GM12878 (cell line): ENCODE measurements around the gene PALD1. TPM values are rescaled to one million over a fixed set of nuclear protein-coding genes. Genes with fewer than 3 reads are reported as not detected.

ENCODE experiments used
- ATAC-seq: fragments of 200-7000 bp; cut with Tn5 transposase; 3 replicates; pipeline ENCODE4 v1.9.1; 2020; ENCODE audit warnings: mild to moderate bottlenecking, moderate library complexity
- BruUV-seq: library from RNA; stranded (reverse); fragments of 400-500 nt; replicated peaks from 2 replicates; lab custom pipeline; 2021; lab: Mats Ljungman, UMichigan
- CTCF ChIA-PET: fragments of 300-600 bp; sonication (Branson Sonifier 250); formaldehyde crosslinking; extraction: SDS; loops from one replicate; lab custom pipeline; 2021; ENCODE audit warnings: inconsistent platforms; lab: Yijun Ruan, JAX
- POLR2A ChIA-PET: fragments of 350-600 bp; formaldehyde crosslinking; extraction: SDS; loops from one replicate; lab custom pipeline; 2021; ENCODE audit warnings: inconsistent platforms; lab: Charles Lee
- RAD21 ChIA-PET: fragments of 300-600 bp; sonication (Branson Sonifier 250); formaldehyde crosslinking; loops from one replicate; lab custom pipeline; 2023; ENCODE audit warnings: antibody characterized with exemption; ENCODE audit not compliant: unreplicated experiment; lab: Charles Lee
- SMC1A ChIA-PET: fragments of 300-600 bp; sonication (Branson Sonifier 250); formaldehyde crosslinking; loops from one replicate; lab custom pipeline; 2023; ENCODE audit not compliant: unreplicated experiment, uncharacterized antibody; lab: Charles Lee
- DNase-seq: peaks from one replicate; pipeline ENCODE4 v3.0.0-alpha.2; 2011; ENCODE audit warnings: low read depth, low spot score
- FAIRE-seq: peaks from 3 replicates; lab custom pipeline; 2011; peaks lifted over from hg19 to GRCh38; lab: Jason Lieb, UNC
- H2AFZ ChIP-seq: 2 replicates; pipeline ENCODE4 v1.6.0; 2011; ENCODE audit warnings: low read depth, low read length, control low read depth; ENCODE audit not compliant: control insufficient read depth
- H3K27ac ChIP-seq: 2 replicates; pipeline ENCODE4 v1.5.1; 2011; ENCODE audit warnings: control low read depth; ENCODE audit not compliant: control insufficient read depth, insufficient read depth
- H3K27me3 ChIP-seq, 2 experiments: replicated peaks in 1 of 2; 2 replicates each; pipeline versions ENCODE4 v1.6.0 to v1.6.1; 2011; ENCODE audit warnings: low read length in 1 of 2; ENCODE audit not compliant: control insufficient read depth in 2 of 2, insufficient read depth in 2 of 2
- H3K36me3 ChIP-seq, 2 experiments: 2 replicates each; pipeline ENCODE4 v1.5.1; 2011; ENCODE audit warnings: low read length in 1 of 2; ENCODE audit not compliant: control insufficient read depth in 2 of 2, insufficient read depth in 2 of 2
- H3K4me1 ChIP-seq: 2 replicates; pipeline ENCODE4 v1.6.1; 2011; ENCODE audit warnings: mild to moderate bottlenecking, low read length, moderate library complexity, mixed read lengths; ENCODE audit not compliant: control insufficient read depth, insufficient read depth
- H3K4me2 ChIP-seq: 2 replicates; pipeline ENCODE4 v1.6.0; 2011; ENCODE audit warnings: control low read depth; ENCODE audit not compliant: control insufficient read depth, insufficient read depth
- H3K4me3 ChIP-seq: fragments of 200-600 bp; sonication (generic); 2 replicates; pipeline ENCODE4 v1.5.1; 2016
- H3K79me2 ChIP-seq: 2 replicates; pipeline ENCODE4 v1.6.0; 2011; ENCODE audit warnings: low read length; ENCODE audit not compliant: control insufficient read depth, insufficient read depth
- H3K9ac ChIP-seq: 2 replicates; pipeline ENCODE4 v1.8.0; 2011; ENCODE audit warnings: low read length, control low read depth, mixed read lengths; ENCODE audit not compliant: control insufficient read depth, insufficient read depth
- H3K9me3 ChIP-seq: replicated peaks from 3 replicates; pipeline ENCODE4 v1.5.1; 2011; ENCODE audit warnings: mild to moderate bottlenecking, low read length; ENCODE audit not compliant: control insufficient read depth, insufficient read depth
- H4K20me1 ChIP-seq: 2 replicates; pipeline ENCODE4 v1.6.0; 2011; ENCODE audit not compliant: control insufficient read depth, insufficient read depth
- CHD1 ChIP-seq: IDR thresholded peaks from 2 replicates; pipeline ENCODE4 v1.6.1; 2012; ENCODE audit warnings: low read depth, low read length, improper control_type of control experiment
- CTCF ChIP-seq, 3 experiments: IDR thresholded peaks in 2 of 3; conservative IDR thresholded peaks in 1 of 3; 2 replicates each; pipeline ENCODE4 v1.5.1; 2011; ENCODE audit warnings: low read depth in 3 of 3, low read length in 3 of 3, mild to moderate bottlenecking in 3 of 3, control low read depth in 2 of 3, moderate library complexity in 2 of 3, inconsistent platforms in 1 of 3, mixed read lengths in 1 of 3; ENCODE audit not compliant: control insufficient read depth in 2 of 3, insufficient read depth in 1 of 3; ENCODE audit errors: extremely low read depth in 1 of 3
- ESRRA ChIP-seq: IDR thresholded peaks from 2 replicates; pipeline ENCODE4 v1.6.1; 2012; ENCODE audit warnings: mild to moderate bottlenecking, low read length, improper control_type of control experiment
- MEF2B ChIP-seq: fragments of 450-650 bp; IDR thresholded peaks from 2 replicates; pipeline ENCODE4 v1.6.1; 2018; ENCODE audit warnings: mild to moderate bottlenecking, moderate library complexity; ENCODE audit not compliant: partially characterized antibody, poor library complexity, severe bottlenecking
- NFYB ChIP-seq: IDR thresholded peaks from 2 replicates; pipeline ENCODE4 v1.6.1; 2011; ENCODE audit warnings: low read depth, mild to moderate bottlenecking, low read length, improper control_type of control experiment, moderate library complexity; ENCODE audit not compliant: insufficient read depth
- NR2C2 ChIP-seq: IDR thresholded peaks from 2 replicates; pipeline ENCODE4 v1.6.1; 2011; ENCODE audit warnings: borderline replicate concordance, low read depth; ENCODE audit not compliant: control insufficient read depth, insufficient read length
- WGBS: methylation state at CpG from one replicate; pipeline ENCODE4 v1.1.6; 2016; ENCODE audit warnings: low lambda C conversion rate; ENCODE audit not compliant: insufficient replicate concordance, insufficient coverage; ENCODE audit errors: missing lambda C conversion rate; 5-methylcytosine and 5-hydroxymethylcytosine counted together
- in situ Hi-C: fragments of 300-500 bp; cut with MboI; formaldehyde crosslinking; loops from 9 replicates; pipeline ENCODE4 v1.14.3; 2018; ENCODE audit warnings: mixed read lengths
- intact Hi-C: fragments of 100-400 bp; cut with micrococcal nuclease; formaldehyde crosslinking; loops from one replicate; pipeline ENCODE4 v1.14.2; 2022; ENCODE audit not compliant: unreplicated experiment
- polyA plus RNA-seq, 11 experiments: library from polyadenylated mRNA; depleted of rRNA in 4 of 11; unstranded in 6 of 11; stranded (reverse) in 5 of 11; fragments of >200 nt; fragmentation: Nextera tagmentation in 4 of 11; fragmentation: Illumina TruSeq in 1 of 11; extraction: Ambion mirVana in 4 of 11; extraction: Trizol in 1 of 11; gene quantifications; 1 replicate in 1 of 11; 2 replicates in 10 of 11; pipeline versions ENCODE4 v1.2.1 to v1.2.3, GENCODE V29; 2011 to 2016; ENCODE audit warnings: inconsistent platforms in 2 of 11, missing spikeins in 2 of 11, low read depth in 1 of 11
- total RNA-seq, 4 experiments: library from RNA; depleted of rRNA in 3 of 4; stranded (reverse); fragments of >200 nt in 3 of 4; fragmentation: Illumina TruSeq in 1 of 4; extraction: Trizol in 1 of 4; gene quantifications; 2 replicates each; pipeline versions ENCODE4 v1.2.1 to v1.2.3, GENCODE V29; 2013 to 2021

Gene PALD1
- total and polyA plus RNA-seq, 10 of the 15 experiments (the other 5 are each of a cell fraction or from before 2014, with no cell fraction given) = 0.43 to 20.9 (median 9.0) TPM

GRCh38 chr10:70479626-70480238 is 1.2 kb downstream of the PALD1 start:
- H2AFZ ChIP-seq = peak overlapping the region; percentile 20; the same call in 1 of the 2 replicates
- POLR2A ChIA-PET = interaction anchor here (0.6 to 7.7 kb wide), 4 partner anchors 10 to 102 kb away, joined by 3 to 38 read pairs (median 8); no protein-coding TSS in a partner anchor
- H3K4me2 ChIP-seq = peak overlapping the region; percentile 64

More at GRCh38 chr10:70479626-70480238, 1.2 kb downstream of the PALD1 start:
- Histone ChIP-seq H3K4me3 (peak overlapping the region; percentile 78), H3K27me3 (no peaks in the 10 kb centered on the region), H3K79me2 (peaks cover 25% of the 10 kb centered on the region), H4K20me1 (no peaks in the 10 kb centered on the region), H3K36me3 (no peaks in the 10 kb centered on the region; a peak in 2 of 4 replicates), H3K27ac (peak overlapping the region; percentile 64), H3K9ac (peak overlapping the region; percentile 81), H3K4me1 (peaks cover 50% of the 10 kb centered on the region), H3K9me3 (no peaks in the 10 kb centered on the region)
- intact Hi-C loops (loop anchor here (2.0 kb wide), 1 partner anchor 15 kb away; no protein-coding TSS in a partner anchor), in situ Hi-C loops (no loop called here)
- ChIA-PET SMC1A (interaction anchor here (0.7 to 3.1 kb wide), 4 partner anchors 14 to 33 kb away, joined by 3 to 21 read pairs (median 6); no protein-coding TSS in a partner anchor), RAD21 (interaction anchor here (1.3 to 2.8 kb wide), 5 partner anchors 10 to 34 kb away, joined by 3 to 12 read pairs (median 4); no protein-coding TSS in a partner anchor), CTCF (interaction anchor here (0.9 to 1.6 kb wide), 5 partner anchors 10 to 75 kb away, joined by 3 read pairs; no protein-coding TSS in a partner anchor)
- WGBS = 41% methylated on average over 8 of the region's 8 CpGs
- ATAC-seq = peak; percentile 3; the same call in 1 of the 3 replicates
- no peak for FAIRE-seq
- no TSS peak for BruUV-seq
- no peak for DNase-seq
- TF ChIP-seq CHD1 = no peak
- no peak for TF ChIP-seq ESRRA
- no peak for TF ChIP-seq CTCF (IDR thresholded peaks at IDR 0.05 in 2 of 3, conservative IDR thresholded peaks at IDR 0.05 in 1 of 3; ENCODE audit: control insufficient read depth in 2 of 3, extremely low read depth in 1 of 3, insufficient read depth in 1 of 3, low read depth in 3 of 3, low read length in 3 of 3)
- peak; percentile 23 for TF ChIP-seq MEF2B
- no peak for TF ChIP-seq NR2C2
- no peak for TF ChIP-seq NFYB
